GM23338 (cell line): ENCODE measurements around the gene HIVEP1. TPM values are rescaled to one million over a fixed set of nuclear protein-coding genes. Genes with fewer than 3 reads are reported as not detected.

ENCODE experiments used
- ATAC-seq: fragments of 200-7000 bp; cut with Tn5 transposase; 3 replicates; pipeline ENCODE4 v1.9.1; 2020
- DNase-seq: peaks from one replicate; pipeline ENCODE4 v3.0.0-alpha.2; 2015; ENCODE audit warnings: low spot score
- H2AFZ ChIP-seq: fragments of 200-600 bp; sonication (generic); 2 replicates; pipeline ENCODE4 v1.8.0; 2016; ENCODE audit warnings: antibody characterized with exemption, mild to moderate bottlenecking, moderate library complexity
- H3F3A ChIP-seq: fragments of 200-600 bp; sonication (generic); replicated peaks from 2 replicates; pipeline ENCODE4 v1.8.0; 2017; ENCODE audit warnings: antibody characterized with exemption, mixed run types, low read depth
- H3K27ac ChIP-seq: fragments of 200-600 bp; sonication (generic); 2 replicates; pipeline ENCODE4 v1.6.1; 2016; ENCODE audit warnings: low read depth
- H3K27me3 ChIP-seq: fragments of 200-600 bp; sonication (generic); 2 replicates; pipeline ENCODE4 v1.8.0; 2016; ENCODE audit warnings: mild to moderate bottlenecking, mixed run types, moderate library complexity; ENCODE audit not compliant: insufficient read depth
- H3K36me3 ChIP-seq: fragments of 200-600 bp; sonication (generic); 2 replicates; pipeline ENCODE4 v1.8.0; 2016; ENCODE audit warnings: mild to moderate bottlenecking; ENCODE audit not compliant: insufficient read depth
- H3K4me1 ChIP-seq: fragments of 200-600 bp; sonication (generic); 2 replicates; pipeline ENCODE4 v1.8.0; 2016; ENCODE audit warnings: mild to moderate bottlenecking, moderate library complexity; ENCODE audit not compliant: insufficient read depth
- H3K4me2 ChIP-seq: fragments of 200-600 bp; sonication (generic); 2 replicates; pipeline ENCODE4 v1.7.1; 2017; ENCODE audit warnings: mixed run types
- H3K4me3 ChIP-seq: fragments of 200-600 bp; sonication (generic); 2 replicates; pipeline ENCODE4 v1.6.1; 2016; ENCODE audit warnings: mixed run types
- H3K79me2 ChIP-seq: fragments of 200-600 bp; sonication (generic); replicated peaks from 2 replicates; pipeline ENCODE4 v1.8.0; 2017; ENCODE audit warnings: mild to moderate bottlenecking; ENCODE audit not compliant: insufficient read depth
- H3K9me2 ChIP-seq: fragments of 200-600 bp; sonication (generic); 2 replicates; pipeline ENCODE4 v1.8.0; 2017; ENCODE audit not compliant: insufficient read depth
- H4K20me1 ChIP-seq: fragments of 200-600 bp; sonication (generic); replicated peaks from 2 replicates; pipeline ENCODE4 v1.8.0; 2017; ENCODE audit warnings: mild to moderate bottlenecking; ENCODE audit not compliant: insufficient read depth
- H3K27ac Mint-ChIP-seq: 2 replicates; pipeline ENCODE4 v1.8.0; 2020; ENCODE audit warnings: inconsistent platforms, mild to moderate bottlenecking, moderate library complexity, mixed read lengths
- H3K27me3 Mint-ChIP-seq: 3 replicates; pipeline ENCODE4 v1.8.0; 2022; ENCODE audit warnings: low read depth, mild to moderate bottlenecking, moderate library complexity, mixed read lengths, inconsistent platforms; ENCODE audit not compliant: insufficient read depth, poor library complexity
- H3K36me3 Mint-ChIP-seq: 3 replicates; pipeline ENCODE4 v1.8.0; 2021; ENCODE audit warnings: low read depth, mild to moderate bottlenecking, inconsistent platforms, moderate library complexity, mixed read lengths
- H3K4me1 Mint-ChIP-seq: 3 replicates; pipeline ENCODE4 v1.8.0; 2020; ENCODE audit warnings: mild to moderate bottlenecking, inconsistent platforms, mixed read lengths
- H3K4me3 Mint-ChIP-seq: 3 replicates; pipeline ENCODE4 v1.8.0; 2021; ENCODE audit warnings: moderate library complexity, mild to moderate bottlenecking, inconsistent platforms, mixed read lengths
- H3K9me3 Mint-ChIP-seq: 3 replicates; pipeline ENCODE4 v1.8.0; 2020; ENCODE audit warnings: moderate library complexity, mild to moderate bottlenecking, inconsistent platforms, mixed read lengths
- CREB1 ChIP-seq: fragments of 250-450 bp; sonication (Bioruptor Pico); IDR thresholded peaks from 2 replicates; pipeline ENCODE4 v1.5.0; 2020; ENCODE audit warnings: low read depth, mild to moderate bottlenecking, moderate library complexity
- CTCF ChIP-seq, 2 experiments: fragments of 200-600 bp in 1 of 2; sonication (generic) in 1 of 2; conservative IDR thresholded peaks; 2 replicates each; pipeline versions ENCODE4 v1.5.1 to v1.6.1; 2016 to 2017; ENCODE audit warnings: antibody characterized with exemption in 2 of 2, low read depth in 2 of 2, mild to moderate bottlenecking in 2 of 2, moderate library complexity in 1 of 2
- ETS1 ChIP-seq: IDR thresholded peaks from 2 replicates; pipeline ENCODE4 v1.6.1; 2016; ENCODE audit warnings: antibody characterized with exemption
- EZH2 ChIP-seq: fragments of 200-600 bp; sonication (generic); IDR thresholded peaks from one replicate; pipeline ENCODE4 v1.8.0; 2017; ENCODE audit warnings: antibody characterized with exemption, mild to moderate bottlenecking, low read depth; ENCODE audit not compliant: unreplicated experiment
- EZH2phosphoT487 ChIP-seq: fragments of 200-600 bp; sonication (generic); IDR thresholded peaks from one replicate; pipeline ENCODE4 v1.8.1; 2018; ENCODE audit warnings: antibody characterized with exemption; ENCODE audit not compliant: unreplicated experiment
- JUNB ChIP-seq: IDR thresholded peaks from one replicate; pipeline ENCODE4 v1.6.1; 2016; ENCODE audit warnings: antibody characterized with exemption; ENCODE audit not compliant: unreplicated experiment
- NANOG ChIP-seq: IDR thresholded peaks from 2 replicates; pipeline ENCODE4 v1.6.1; 2016; ENCODE audit warnings: antibody characterized with exemption, borderline replicate concordance
- POLR2AphosphoS5 ChIP-seq: IDR thresholded peaks from 2 replicates; pipeline ENCODE4 v1.6.1; 2016; ENCODE audit warnings: antibody characterized with exemption, low read depth
- REST ChIP-seq: IDR thresholded peaks from one replicate; pipeline ENCODE4 v1.6.1; 2018; ENCODE audit warnings: antibody characterized with exemption; ENCODE audit not compliant: unreplicated experiment
- STAT1 ChIP-seq: IDR thresholded peaks from one replicate; pipeline ENCODE4 v1.6.1; 2016; ENCODE audit warnings: antibody characterized with exemption; ENCODE audit not compliant: unreplicated experiment
- ZNF114 ChIP-seq: fragments of 250-450 bp; sonication (Bioruptor Pico); IDR thresholded peaks from 2 replicates; pipeline ENCODE4 v1.5.0; 2020; ENCODE audit warnings: mild to moderate bottlenecking, moderate library complexity
- ZNF331 ChIP-seq: fragments of 250-450 bp; sonication (Bioruptor Pico); IDR thresholded peaks from 2 replicates; pipeline ENCODE4 v1.5.0; 2020; ENCODE audit warnings: low read depth, mild to moderate bottlenecking, moderate library complexity
- polyA plus RNA-seq: library from polyadenylated mRNA; unstranded; fragments of >200 nt; fragmentation: Nextera tagmentation; extraction: Ambion mirVana; gene quantifications from 2 replicates; pipeline ENCODE4 v1.2.1, GENCODE V29; 2016
- total RNA-seq: library from RNA; depleted of rRNA; stranded (reverse); fragments of >200 nt; shearing (Covaris generic); gene quantifications from 2 replicates; pipeline ENCODE4 v1.2.3, GENCODE V29; 2014
- TF ChIP-seq, protein P1 (sequence below): fragments of 250-450 bp; sonication (Bioruptor Pico); IDR thresholded peaks from 2 replicates; pipeline ENCODE4 v1.5.0; 2020; ENCODE audit warnings: mild to moderate bottlenecking, moderate library complexity

HIVEP1 gene
- total and polyA plus RNA-seq, 2 experiments from 2014 or later = 10.1 to 21.7 TPM

DNA sequence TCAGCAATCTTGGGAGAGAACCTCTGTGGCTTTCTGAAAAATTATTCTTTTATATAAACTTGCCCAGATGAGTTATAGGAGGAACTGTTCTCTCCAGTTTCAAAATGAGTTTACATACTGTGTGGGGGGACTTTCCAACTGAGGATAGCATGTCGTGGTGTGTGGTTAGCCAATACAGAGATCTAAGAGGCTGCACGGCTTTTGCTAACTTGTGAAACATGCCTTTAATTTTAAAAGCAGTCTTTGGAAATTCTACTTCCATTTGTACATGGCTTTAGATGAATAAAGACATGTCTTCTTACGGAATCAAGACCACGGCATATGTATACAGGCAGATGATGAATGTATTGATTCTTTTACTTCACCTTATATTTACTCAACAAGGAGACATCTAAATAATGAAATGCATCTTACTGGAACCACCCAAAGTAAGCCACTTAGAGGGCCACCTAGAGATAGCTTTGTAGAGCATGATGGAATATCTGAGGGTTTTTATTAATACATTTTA lies 39.8 kb downstream of the HIVEP1 start:
- H3K4me3 ChIP-seq = no peak overlapping the region
- no peaks in the 10 kb centered on the region for H3K4me1 ChIP-seq
- H3K27ac ChIP-seq = no peak overlapping the region
- peaks cover 87% of the 10 kb centered on the region for H3K79me2 ChIP-seq
- no peak for DNase-seq
- no peaks in the 10 kb centered on the region for H3K27me3 ChIP-seq
- Mint-ChIP-seq H3K9me3 (no peaks in the 10 kb centered on the region), H3K36me3 (no peaks in the 10 kb centered on the region), H3K4me1 (peaks cover 21% of the 10 kb centered on the region), H3K27me3 (peaks cover 3% of the 10 kb centered on the region), H3K27ac (peak overlapping the region; percentile 11; the same call in 1 of the 2 replicates), H3K4me3 (no peak overlapping the region)
- H3F3A ChIP-seq = no peaks in the 10 kb centered on the region
- no peak overlapping the region for H3K4me2 ChIP-seq
- no peak for ATAC-seq
- H3K36me3 ChIP-seq = no peaks in the 10 kb centered on the region
- no peak overlapping the region for H2AFZ ChIP-seq
- H3K9me2 ChIP-seq = no peaks in the 10 kb centered on the region
- peaks cover 5% of the 10 kb centered on the region; the same call in 1 of the 2 replicates for H4K20me1 ChIP-seq
- TF ChIP-seq ZNF331 (CRISPR knock-in tag) (no peak), JUNB (no peak), CTCF (conservative IDR thresholded peaks at IDR 0.05; ENCODE audit: low read depth in 2 of 2) (no peak), CREB1 (CRISPR knock-in tag) (no peak), ETS1 (no peak), REST (no peak), ZNF114 (CRISPR knock-in tag) (no peak), NANOG (no peak), EZH2 (no peak), POLR2AphosphoS5 (no peak), STAT1 (no peak), EZH2phosphoT487 (no peak)
- TF ChIP-seq, protein P1, sequence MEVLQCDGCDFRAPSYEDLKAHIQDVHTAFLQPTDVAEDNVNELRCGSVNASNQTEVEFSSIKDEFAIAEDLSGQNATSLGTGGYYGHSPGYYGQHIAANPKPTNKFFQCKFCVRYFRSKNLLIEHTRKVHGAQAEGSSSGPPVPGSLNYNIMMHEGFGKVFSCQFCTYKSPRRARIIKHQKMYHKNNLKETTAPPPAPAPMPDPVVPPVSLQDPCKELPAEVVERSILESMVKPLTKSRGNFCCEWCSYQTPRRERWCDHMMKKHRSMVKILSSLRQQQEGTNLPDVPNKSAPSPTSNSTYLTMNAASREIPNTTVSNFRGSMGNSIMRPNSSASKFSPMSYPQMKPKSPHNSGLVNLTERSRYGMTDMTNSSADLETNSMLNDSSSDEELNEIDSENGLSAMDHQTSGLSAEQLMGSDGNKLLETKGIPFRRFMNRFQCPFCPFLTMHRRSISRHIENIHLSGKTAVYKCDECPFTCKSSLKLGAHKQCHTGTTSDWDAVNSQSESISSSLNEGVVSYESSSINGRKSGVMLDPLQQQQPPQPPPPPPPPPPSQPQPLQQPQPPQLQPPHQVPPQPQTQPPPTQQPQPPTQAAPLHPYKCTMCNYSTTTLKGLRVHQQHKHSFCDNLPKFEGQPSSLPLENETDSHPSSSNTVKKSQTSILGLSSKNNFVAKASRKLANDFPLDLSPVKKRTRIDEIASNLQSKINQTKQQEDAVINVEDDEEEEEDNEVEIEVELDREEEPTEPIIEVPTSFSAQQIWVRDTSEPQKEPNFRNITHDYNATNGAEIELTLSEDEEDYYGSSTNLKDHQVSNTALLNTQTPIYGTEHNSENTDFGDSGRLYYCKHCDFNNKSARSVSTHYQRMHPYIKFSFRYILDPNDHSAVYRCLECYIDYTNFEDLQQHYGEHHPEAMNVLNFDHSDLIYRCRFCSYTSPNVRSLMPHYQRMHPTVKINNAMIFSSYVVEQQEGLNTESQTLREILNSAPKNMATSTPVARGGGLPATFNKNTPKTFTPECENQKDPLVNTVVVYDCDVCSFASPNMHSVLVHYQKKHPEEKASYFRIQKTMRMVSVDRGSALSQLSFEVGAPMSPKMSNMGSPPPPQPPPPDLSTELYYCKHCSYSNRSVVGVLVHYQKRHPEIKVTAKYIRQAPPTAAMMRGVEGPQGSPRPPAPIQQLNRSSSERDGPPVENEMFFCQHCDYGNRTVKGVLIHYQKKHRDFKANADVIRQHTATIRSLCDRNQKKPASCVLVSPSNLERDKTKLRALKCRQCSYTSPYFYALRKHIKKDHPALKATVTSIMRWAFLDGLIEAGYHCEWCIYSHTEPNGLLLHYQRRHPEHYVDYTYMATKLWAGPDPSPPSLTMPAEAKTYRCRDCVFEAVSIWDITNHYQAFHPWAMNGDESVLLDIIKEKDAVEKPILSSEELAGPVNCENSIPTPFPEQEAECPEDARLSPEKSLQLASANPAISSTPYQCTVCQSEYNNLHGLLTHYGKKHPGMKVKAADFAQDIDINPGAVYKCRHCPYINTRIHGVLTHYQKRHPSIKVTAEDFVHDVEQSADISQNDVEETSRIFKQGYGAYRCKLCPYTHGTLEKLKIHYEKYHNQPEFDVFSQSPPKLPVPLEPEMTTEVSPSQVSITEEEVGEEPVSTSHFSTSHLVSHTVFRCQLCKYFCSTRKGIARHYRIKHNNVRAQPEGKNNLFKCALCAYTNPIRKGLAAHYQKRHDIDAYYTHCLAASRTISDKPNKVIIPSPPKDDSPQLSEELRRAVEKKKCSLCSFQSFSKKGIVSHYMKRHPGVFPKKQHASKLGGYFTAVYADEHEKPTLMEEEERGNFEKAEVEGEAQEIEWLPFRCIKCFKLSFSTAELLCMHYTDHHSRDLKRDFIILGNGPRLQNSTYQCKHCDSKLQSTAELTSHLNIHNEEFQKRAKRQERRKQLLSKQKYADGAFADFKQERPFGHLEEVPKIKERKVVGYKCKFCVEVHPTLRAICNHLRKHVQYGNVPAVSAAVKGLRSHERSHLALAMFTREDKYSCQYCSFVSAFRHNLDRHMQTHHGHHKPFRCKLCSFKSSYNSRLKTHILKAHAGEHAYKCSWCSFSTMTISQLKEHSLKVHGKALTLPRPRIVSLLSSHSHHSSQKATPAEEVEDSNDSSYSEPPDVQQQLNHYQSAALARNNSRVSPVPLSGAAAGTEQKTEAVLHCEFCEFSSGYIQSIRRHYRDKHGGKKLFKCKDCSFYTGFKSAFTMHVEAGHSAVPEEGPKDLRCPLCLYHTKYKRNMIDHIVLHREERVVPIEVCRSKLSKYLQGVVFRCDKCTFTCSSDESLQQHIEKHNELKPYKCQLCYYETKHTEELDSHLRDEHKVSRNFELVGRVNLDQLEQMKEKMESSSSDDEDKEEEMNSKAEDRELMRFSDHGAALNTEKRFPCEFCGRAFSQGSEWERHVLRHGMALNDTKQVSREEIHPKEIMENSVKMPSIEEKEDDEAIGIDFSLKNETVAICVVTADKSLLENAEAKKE = no peak
